A673 (cell line): ENCODE results near the gene MGMT.

Source experiments
- CTCF ChIP-seq: fragments of 300-800, 200-600 bp; sonication (generic); conservative IDR thresholded peaks from 2 replicates; pipeline ENCODE4 v1.5.1; 2017; ENCODE audit warnings: low read depth, mild to moderate bottlenecking, antibody characterized with exemption, low read length, moderate library complexity, mixed read lengths
- EZH2 ChIP-seq: fragments of 200-600 bp; sonication (generic); IDR thresholded peaks from 2 replicates; pipeline ENCODE4 v1.6.1; 2017; ENCODE audit warnings: borderline replicate concordance, low read depth, mild to moderate bottlenecking, mixed read lengths, antibody characterized with exemption, low read length; ENCODE audit not compliant: poor library complexity, severe bottlenecking

DNA sequence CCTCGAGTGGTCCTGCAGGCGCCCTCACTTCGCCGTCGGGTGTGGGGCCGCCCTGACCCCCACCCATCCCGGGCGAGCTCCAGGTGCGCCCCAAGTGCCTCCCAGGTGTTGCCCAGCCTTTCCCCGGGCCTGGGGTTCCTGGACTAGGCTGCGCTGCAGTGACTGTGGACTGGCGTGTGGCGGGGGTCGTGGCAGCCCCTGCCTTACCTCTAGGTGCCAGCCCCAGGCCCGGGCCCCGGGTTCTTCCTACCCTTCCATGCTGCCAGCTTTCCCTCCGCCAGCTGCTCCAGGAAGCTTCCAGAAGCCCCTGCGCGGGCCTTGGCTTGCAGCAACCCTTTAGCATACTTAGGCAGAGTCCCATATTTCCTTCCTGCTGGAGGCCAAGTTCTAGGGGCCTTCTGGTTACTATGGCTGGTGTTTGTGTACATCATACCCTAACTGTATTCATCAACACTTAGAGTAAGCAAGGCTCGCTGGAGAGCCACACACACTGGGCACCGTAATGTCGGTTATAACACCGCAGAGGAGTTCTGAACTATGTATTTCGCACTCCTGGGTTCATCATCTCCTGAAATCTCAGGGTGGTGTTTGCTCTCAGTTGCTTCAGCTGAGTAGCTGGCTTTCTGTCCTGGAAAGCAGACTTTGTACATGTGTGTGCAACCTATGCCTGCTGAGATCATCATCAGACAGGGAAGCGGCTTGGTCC, 471 bp downstream of the MGMT start:
- TF ChIP-seq CTCF = no peak
- no peak for TF ChIP-seq EZH2
